Keratinocyte (primary cell): ENCODE results near the gene TGFBRAP1. TPM values are rescaled to one million over a fixed set of nuclear protein-coding genes. Genes with fewer than 3 reads are reported as not detected.

Experiments
- DNase-seq: peaks from one replicate; pipeline ENCODE4 v3.0.0-alpha.2; 2011; ENCODE audit warnings: low read depth, missing footprints, low spot score
- FAIRE-seq: peaks from 2 replicates; lab custom pipeline; 2011; peaks lifted over from hg19 to GRCh38; lab: Jason Lieb, UNC
- H2AFZ ChIP-seq: 2 replicates; pipeline ENCODE4 v1.6.0; 2012; ENCODE audit warnings: low read length, control low read depth, inconsistent platforms; ENCODE audit not compliant: control insufficient read depth
- H3K27ac ChIP-seq: 2 replicates; pipeline ENCODE4 v1.5.1; 2011; ENCODE audit warnings: low read length; ENCODE audit not compliant: control insufficient read depth, insufficient read depth
- H3K27me3 ChIP-seq: 3 replicates; pipeline ENCODE4 v1.6.0; 2011; ENCODE audit warnings: low read length; ENCODE audit not compliant: control insufficient read depth, insufficient read depth; ENCODE audit errors: extremely low read depth
- H3K36me3 ChIP-seq, 2 experiments: 2 replicates in 1 of 2; 3 replicates in 1 of 2; pipeline ENCODE4 v1.5.1; 2011; ENCODE audit warnings: low read length in 2 of 2, mild to moderate bottlenecking in 1 of 2; ENCODE audit not compliant: control insufficient read depth in 2 of 2, insufficient read depth in 2 of 2; ENCODE audit errors: extremely low read depth in 1 of 2
- H3K4me1 ChIP-seq: 3 replicates; pipeline ENCODE4 v1.5.1; 2011; ENCODE audit warnings: low read length; ENCODE audit not compliant: control insufficient read depth, insufficient read depth; ENCODE audit errors: extremely low read depth
- H3K4me2 ChIP-seq: 3 replicates; pipeline ENCODE4 v1.6.0; 2011; ENCODE audit warnings: low read depth, low read length; ENCODE audit not compliant: control insufficient read depth, insufficient read depth; ENCODE audit errors: extremely low read depth
- H3K4me3 ChIP-seq, 3 experiments: fragments of 200-600 bp in 1 of 3; sonication (generic) in 1 of 3; 2 replicates in 2 of 3; 3 replicates in 1 of 3; pipeline ENCODE4 v1.5.1; 2011 to 2016; ENCODE audit warnings: low read length in 3 of 3, mild to moderate bottlenecking in 3 of 3, control low read depth in 2 of 3, inconsistent platforms in 1 of 3, low read depth in 1 of 3, mixed read lengths in 1 of 3, mixed run types in 1 of 3, moderate library complexity in 1 of 3; ENCODE audit not compliant: control insufficient read depth in 2 of 3, insufficient read depth in 2 of 3; ENCODE audit errors: extremely low read depth in 1 of 3
- H3K79me2 ChIP-seq: 2 replicates; pipeline ENCODE4 v1.6.0; 2012; ENCODE audit warnings: low read length; ENCODE audit not compliant: control insufficient read depth, insufficient read depth
- H3K9ac ChIP-seq: 3 replicates; pipeline ENCODE4 v1.6.0; 2011; ENCODE audit warnings: low read length; ENCODE audit not compliant: control insufficient read depth, insufficient read depth; ENCODE audit errors: extremely low read depth
- H3K9me1 ChIP-seq: 3 replicates; pipeline ENCODE4 v1.6.0; 2011; ENCODE audit warnings: low read length; ENCODE audit not compliant: control insufficient read depth, insufficient read depth; ENCODE audit errors: extremely low read depth
- H3K9me3 ChIP-seq: 2 replicates; pipeline ENCODE4 v1.5.1; 2012; ENCODE audit warnings: low read depth, low read length; ENCODE audit not compliant: control insufficient read depth
- H4K20me1 ChIP-seq: 3 replicates; pipeline ENCODE4 v1.6.0; 2011; ENCODE audit warnings: low read length; ENCODE audit not compliant: control insufficient read depth, insufficient read depth; ENCODE audit errors: extremely low read depth
- EZH2 ChIP-seq: IDR thresholded peaks from one replicate; pipeline ENCODE4 v1.6.1; 2012; ENCODE audit warnings: inconsistent platforms, mild to moderate bottlenecking, low read length, moderate library complexity
- dilution Hi-C: fragments of 300-500 bp; cut with MboI; formaldehyde crosslinking; loops from one replicate; pipeline ENCODE4 v1.7.0; 2020; ENCODE audit warnings: low sequenced_read_pairs; ENCODE audit not compliant: extremely low pct_ligation_motif_present
- polyA plus RNA-seq, 5 experiments: library from polyadenylated mRNA; depleted of rRNA in 3 of 5; stranded (reverse) in 3 of 5; stranded (forward) in 1 of 5; unstranded in 1 of 5; fragments of >200 nt; gene quantifications; 1 replicate in 1 of 5; 2 replicates in 3 of 5; 3 replicates in 1 of 5; pipeline versions ENCODE4 v1.2.1 to v1.2.3, GENCODE V29; 2011 to 2012; ENCODE audit warnings: missing spikeins in 2 of 5, low read depth in 1 of 5, low replicate concordance in 1 of 5
- TF ChIP-seq, protein P1 (sequence below), 3 experiments: IDR thresholded peaks in 1 of 3; conservative IDR thresholded peaks in 1 of 3; optimal IDR thresholded peaks in 1 of 3; 2 replicates in 2 of 3; 3 replicates in 1 of 3; pipeline versions ENCODE3 to v1.5.1; 2011; ENCODE audit warnings: low read length in 3 of 3, mild to moderate bottlenecking in 3 of 3, moderate library complexity in 2 of 3, control low read depth in 1 of 3, inconsistent platforms in 1 of 3; ENCODE audit not compliant: insufficient read depth in 2 of 3; ENCODE audit errors: extremely low read depth in 1 of 3

TGFBRAP1 gene
- polyA plus RNA-seq, 1 donor (not counting 4 experiments of a cell fraction or from before 2014, with no cell fraction given), result 9.3 TPM

DNA sequence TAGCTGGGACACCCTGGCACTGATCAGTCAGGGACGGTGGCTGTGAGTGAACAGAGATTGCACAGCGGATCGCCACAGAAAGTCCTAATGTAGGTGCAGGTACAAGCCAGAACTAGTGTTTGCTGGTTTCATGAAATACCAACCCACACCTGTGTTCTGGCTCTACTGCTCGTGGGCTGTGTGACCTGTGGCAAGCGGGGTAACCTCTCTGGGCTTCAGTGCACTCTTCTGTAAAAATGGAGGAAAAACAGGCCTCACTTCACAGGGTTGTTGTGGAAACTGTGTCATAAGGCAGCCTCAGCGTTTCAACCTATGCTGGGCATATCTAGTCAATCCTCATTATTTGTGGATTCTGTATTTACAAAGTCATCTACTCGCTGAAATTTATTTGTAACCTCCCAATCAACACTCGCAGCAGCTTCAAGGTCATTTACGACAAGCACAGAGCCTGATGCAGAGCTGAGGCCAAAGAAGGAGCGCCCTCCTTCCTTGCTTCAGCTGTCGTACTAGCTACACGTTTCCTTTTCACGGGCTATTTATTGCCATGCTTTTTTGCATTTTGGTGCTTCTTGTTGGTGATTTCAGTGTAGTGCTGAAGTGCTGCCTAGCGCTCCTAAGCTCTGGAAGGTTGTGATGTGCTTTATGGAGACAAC, 58.0 kb downstream of the TGFBRAP1 start:
- H3K4me3 ChIP-seq, result no peak overlapping the region
- peaks cover 40 to 42% of the 10 kb centered on the region in 2 experiments for H3K36me3 ChIP-seq
- DNase-seq (no peak), FAIRE-seq (no peak)
- H3K79me2 ChIP-seq, result no peaks in the 10 kb centered on the region
- H3K27ac ChIP-seq, result no peak overlapping the region
- H3K9me1 ChIP-seq, result no peaks in the 10 kb centered on the region
- no peaks in the 10 kb centered on the region for H3K4me1 ChIP-seq
- no peak for TF ChIP-seq EZH2
- TF ChIP-seq, protein P1, sequence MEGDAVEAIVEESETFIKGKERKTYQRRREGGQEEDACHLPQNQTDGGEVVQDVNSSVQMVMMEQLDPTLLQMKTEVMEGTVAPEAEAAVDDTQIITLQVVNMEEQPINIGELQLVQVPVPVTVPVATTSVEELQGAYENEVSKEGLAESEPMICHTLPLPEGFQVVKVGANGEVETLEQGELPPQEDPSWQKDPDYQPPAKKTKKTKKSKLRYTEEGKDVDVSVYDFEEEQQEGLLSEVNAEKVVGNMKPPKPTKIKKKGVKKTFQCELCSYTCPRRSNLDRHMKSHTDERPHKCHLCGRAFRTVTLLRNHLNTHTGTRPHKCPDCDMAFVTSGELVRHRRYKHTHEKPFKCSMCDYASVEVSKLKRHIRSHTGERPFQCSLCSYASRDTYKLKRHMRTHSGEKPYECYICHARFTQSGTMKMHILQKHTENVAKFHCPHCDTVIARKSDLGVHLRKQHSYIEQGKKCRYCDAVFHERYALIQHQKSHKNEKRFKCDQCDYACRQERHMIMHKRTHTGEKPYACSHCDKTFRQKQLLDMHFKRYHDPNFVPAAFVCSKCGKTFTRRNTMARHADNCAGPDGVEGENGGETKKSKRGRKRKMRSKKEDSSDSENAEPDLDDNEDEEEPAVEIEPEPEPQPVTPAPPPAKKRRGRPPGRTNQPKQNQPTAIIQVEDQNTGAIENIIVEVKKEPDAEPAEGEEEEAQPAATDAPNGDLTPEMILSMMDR (optimal IDR thresholded peaks at IDR 0.05 in 1 of 3, IDR thresholded peaks at IDR 0.05 in 1 of 3, conservative IDR thresholded peaks at IDR 0.05 in 1 of 3; ENCODE audit: extremely low read depth in 1 of 3, insufficient read depth in 2 of 3, low read length in 3 of 3), result no peak
- no peaks in the 10 kb centered on the region for H4K20me1 ChIP-seq
- no peak overlapping the region for H2AFZ ChIP-seq
- no peak overlapping the region for H3K4me2 ChIP-seq
- no peaks in the 10 kb centered on the region for H3K9me3 ChIP-seq
- no peaks in the 10 kb centered on the region for H3K27me3 ChIP-seq
- dilution Hi-C loops, result no loop called here
- no peak overlapping the region for H3K9ac ChIP-seq

DNA sequence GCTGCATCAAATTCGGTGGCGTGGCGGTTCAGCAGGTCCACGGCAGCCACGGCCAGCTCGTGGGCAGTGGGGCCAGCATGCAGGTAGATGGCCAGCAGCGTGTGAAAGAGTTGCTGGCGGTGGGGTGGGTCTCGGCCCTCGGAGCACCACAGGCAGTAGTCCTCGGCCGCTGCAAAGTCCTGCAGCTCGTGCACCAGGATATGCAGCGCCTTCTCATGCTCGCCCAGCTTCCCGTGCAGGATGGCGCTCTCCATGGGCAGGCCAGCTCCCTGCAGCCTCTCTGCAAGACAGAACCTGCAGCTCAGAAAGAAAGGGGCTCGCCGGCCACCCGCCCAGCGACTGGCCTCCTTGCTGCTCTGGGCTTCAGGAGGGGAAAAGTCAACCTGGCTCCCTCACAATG, 60.1 kb downstream of the TGFBRAP1 start:
- H3K79me2 ChIP-seq, result no peaks in the 10 kb centered on the region
- H4K20me1 ChIP-seq, result no peaks in the 10 kb centered on the region
- no peak overlapping the region for H3K4me2 ChIP-seq
- H3K9me1 ChIP-seq, result no peaks in the 10 kb centered on the region
- H3K9me3 ChIP-seq, result no peaks in the 10 kb centered on the region
- FAIRE-seq (no peak), DNase-seq (no peak)
- H3K27me3 ChIP-seq, result no peaks in the 10 kb centered on the region
- no peak for TF ChIP-seq EZH2
- TF ChIP-seq, protein P1 (optimal IDR thresholded peaks at IDR 0.05 in 1 of 3, IDR thresholded peaks at IDR 0.05 in 1 of 3, conservative IDR thresholded peaks at IDR 0.05 in 1 of 3; ENCODE audit: extremely low read depth in 1 of 3, insufficient read depth in 2 of 3, low read length in 3 of 3), result no peak
- H3K4me3 ChIP-seq, result no peak overlapping the region
- dilution Hi-C loops, result no loop called here
- H3K27ac ChIP-seq, result no peak overlapping the region
- no peak overlapping the region for H2AFZ ChIP-seq
- no peak overlapping the region for H3K9ac ChIP-seq
- peaks cover 34 to 35% of the 10 kb centered on the region in 2 experiments for H3K36me3 ChIP-seq
- H3K4me1 ChIP-seq, result no peaks in the 10 kb centered on the region
